H9 (cell line): Measurements from ENCODE around the gene MYO3A. TPM values are rescaled to one million over a fixed set of nuclear protein-coding genes. Genes with fewer than 3 reads are reported as not detected.

Experiments used
- DNase-seq: peaks from one replicate; pipeline ENCODE4 v3.0.0-alpha.2; 2017
- H2AFZ ChIP-seq: one replicate; pipeline ENCODE4 v1.6.1; 2013; ENCODE audit warnings: mild to moderate bottlenecking, low read length, control low read depth, moderate library complexity
- H2AK5ac ChIP-seq: 2 replicates; pipeline ENCODE4 v1.6.1; 2013; ENCODE audit warnings: low read length, control low read depth, mixed read lengths; ENCODE audit not compliant: insufficient read length
- H2BK120ac ChIP-seq: one replicate; pipeline ENCODE4 v1.6.1; 2013; ENCODE audit warnings: low read depth, mild to moderate bottlenecking, low read length, control low read depth, inconsistent platforms; ENCODE audit not compliant: poor library complexity, severe bottlenecking
- H2BK12ac ChIP-seq: 2 replicates; pipeline ENCODE4 v1.6.1; 2013; ENCODE audit warnings: low read length, control low read depth, mixed read lengths, low read depth; ENCODE audit not compliant: insufficient read length
- H2BK15ac ChIP-seq: 2 replicates; pipeline ENCODE4 v1.6.1; 2013; ENCODE audit warnings: low read depth, low read length, control low read depth
- H2BK20ac ChIP-seq: one replicate; pipeline ENCODE4 v1.6.1; 2013; ENCODE audit warnings: low read depth, mild to moderate bottlenecking, low read length, control low read depth, inconsistent platforms; ENCODE audit not compliant: poor library complexity, severe bottlenecking
- H2BK5ac ChIP-seq: 2 replicates; pipeline ENCODE4 v1.6.1; 2013; ENCODE audit warnings: low read length, control low read depth, mixed read lengths; ENCODE audit not compliant: insufficient read length
- H3K14ac ChIP-seq: 2 replicates; pipeline ENCODE4 v1.6.1; 2013; ENCODE audit warnings: low read length, control low read depth; ENCODE audit not compliant: insufficient read depth
- H3K18ac ChIP-seq: 2 replicates; pipeline ENCODE4 v1.6.1; 2013; ENCODE audit warnings: low read depth, mild to moderate bottlenecking, mixed read lengths, low read length, control low read depth; ENCODE audit not compliant: insufficient read length
- H3K23ac ChIP-seq: 2 replicates; pipeline ENCODE4 v1.6.1; 2013; ENCODE audit warnings: low read length, control low read depth, mixed read lengths, low read depth; ENCODE audit not compliant: insufficient read length
- H3K23me2 ChIP-seq: 2 replicates; pipeline ENCODE4 v1.6.1; 2013; ENCODE audit warnings: low read depth, mild to moderate bottlenecking, mixed read lengths, low read length, control low read depth; ENCODE audit not compliant: insufficient read length, poor library complexity, severe bottlenecking
- H3K27ac ChIP-seq: 2 replicates; pipeline ENCODE4 v1.5.1; 2013; ENCODE audit warnings: low read length, control low read depth, mixed read lengths, low read depth; ENCODE audit not compliant: insufficient read length
- H3K27me3 ChIP-seq: 2 replicates; pipeline ENCODE4 v1.6.1; 2013; ENCODE audit warnings: low read length, control low read depth, inconsistent platforms; ENCODE audit not compliant: insufficient read depth
- H3K4ac ChIP-seq: 2 replicates; pipeline ENCODE4 v1.6.1; 2013; ENCODE audit warnings: low read depth, mild to moderate bottlenecking, control low read depth, inconsistent platforms, low read length, moderate library complexity
- H3K4me1 ChIP-seq: 2 replicates; pipeline ENCODE4 v1.6.1; 2013; ENCODE audit warnings: low read length, control low read depth, inconsistent platforms; ENCODE audit not compliant: insufficient read depth
- H3K4me2 ChIP-seq: 2 replicates; pipeline ENCODE4 v1.6.1; 2013; ENCODE audit warnings: low read length, control low read depth, mixed read lengths; ENCODE audit not compliant: insufficient read length, insufficient read depth
- H3K56ac ChIP-seq: 2 replicates; pipeline ENCODE4 v1.6.1; 2013; ENCODE audit warnings: low read depth, mild to moderate bottlenecking, mixed read lengths, low read length, control low read depth; ENCODE audit not compliant: insufficient read length
- H3K79me1 ChIP-seq: 2 replicates; pipeline ENCODE4 v1.6.1; 2013; ENCODE audit warnings: low read depth, mild to moderate bottlenecking, moderate library complexity, low read length, control low read depth, inconsistent platforms; ENCODE audit not compliant: insufficient read depth, poor library complexity, severe bottlenecking
- H3K79me2 ChIP-seq: 2 replicates; pipeline ENCODE4 v1.6.1; 2013; ENCODE audit warnings: low read length, control low read depth, inconsistent platforms; ENCODE audit not compliant: insufficient read depth
- H3K9ac ChIP-seq: 2 replicates; pipeline ENCODE4 v1.6.1; 2013; ENCODE audit warnings: low read length, control low read depth, mixed read lengths; ENCODE audit not compliant: insufficient read length; ENCODE audit errors: extremely low read depth
- H3K9me3 ChIP-seq: one replicate; pipeline ENCODE4 v1.6.1; 2013; ENCODE audit warnings: low read depth, low read length, inconsistent platforms; ENCODE audit not compliant: control insufficient read depth
- H3T11ph ChIP-seq: one replicate; pipeline ENCODE4 v1.6.1; 2013; ENCODE audit warnings: mild to moderate bottlenecking, low read length, control low read depth, inconsistent platforms
- H4K20me1 ChIP-seq: one replicate; pipeline ENCODE4 v1.6.1; 2013; ENCODE audit not compliant: control insufficient read depth, insufficient read length, insufficient read depth
- H4K5ac ChIP-seq: 2 replicates; pipeline ENCODE4 v1.6.1; 2013; ENCODE audit warnings: low read depth, mild to moderate bottlenecking, mixed read lengths, low read length, control low read depth; ENCODE audit not compliant: insufficient read length
- H4K8ac ChIP-seq: replicated peaks from 2 replicates; pipeline ENCODE4 v1.6.1; 2013; ENCODE audit warnings: low read length, control low read depth, mixed read lengths, low read depth; ENCODE audit not compliant: insufficient read length
- H4K91ac ChIP-seq: 2 replicates; pipeline ENCODE4 v1.6.1; 2013; ENCODE audit warnings: low read depth, mild to moderate bottlenecking, moderate library complexity, mixed read lengths, low read length, control low read depth; ENCODE audit not compliant: insufficient read length
- H3K27ac Mint-ChIP-seq, 3 experiments: 2 replicates in 2 of 3; 3 replicates in 1 of 3; pipeline ENCODE4 v1.8.0; 2020 to 2021; ENCODE audit warnings: mixed read lengths in 3 of 3, mild to moderate bottlenecking in 1 of 3, moderate library complexity in 1 of 3
- H3K27me3 Mint-ChIP-seq: 2 replicates; pipeline ENCODE4 v1.8.0; 2021; ENCODE audit warnings: low read depth, mild to moderate bottlenecking, moderate library complexity, mixed read lengths
- H3K36me3 Mint-ChIP-seq, 3 experiments: 2 replicates in 2 of 3; 3 replicates in 1 of 3; pipeline ENCODE4 v1.8.0; 2020 to 2021; ENCODE audit warnings: low read depth in 3 of 3, mixed read lengths in 3 of 3; ENCODE audit not compliant: insufficient read depth in 1 of 3
- H3K4me1 Mint-ChIP-seq, 2 experiments: 2 replicates each; pipeline ENCODE4 v1.8.0; 2020; ENCODE audit warnings: mixed read lengths in 2 of 2
- H3K4me3 Mint-ChIP-seq, 2 experiments: 2 replicates in 1 of 2; 3 replicates in 1 of 2; pipeline ENCODE4 v1.8.0; 2020 to 2021; ENCODE audit warnings: mild to moderate bottlenecking in 2 of 2, mixed read lengths in 2 of 2, moderate library complexity in 1 of 2
- H3K9me3 Mint-ChIP-seq, 2 experiments: 2 replicates in 1 of 2; 3 replicates in 1 of 2; pipeline ENCODE4 v1.8.0; 2020; ENCODE audit warnings: mild to moderate bottlenecking in 2 of 2, mixed read lengths in 2 of 2, moderate library complexity in 1 of 2
- CTCF ChIP-seq: fragments of 200-600 bp; sonication (generic); conservative IDR thresholded peaks from 3 replicates; pipeline ENCODE4 v1.8.0; 2021; ENCODE audit warnings: antibody characterized with exemption, mild to moderate bottlenecking
- WGBS: extraction: QIAGEN DNeasy Blood & Tissue Kit; methylation state at CpG from one replicate; pipeline ENCODE4 v1.1.7; 2013; ENCODE audit warnings: missing lambda C conversion rate, low lambda C conversion rate, mixed read lengths; ENCODE audit not compliant: insufficient read length; ENCODE audit errors: extremely low coverage; 5-methylcytosine and 5-hydroxymethylcytosine counted together
- total RNA-seq: library from RNA; stranded (reverse); gene quantifications from 2 replicates; pipeline ENCODE4 v1.2.1, GENCODE V29; 2021

Gene MYO3A
- total RNA-seq, 1 experiment from 2014 or later = 4.3 TPM

- Histone ChIP-seq H3K14ac (no peak overlapping the region), H3K23me2 (no peaks in the 10 kb centered on the region), H3K4me2 (no peak overlapping the region), H3K9ac (no peak overlapping the region), H3K27ac (no peak overlapping the region), H2BK5ac (no peak overlapping the region), H3K18ac (no peak overlapping the region), H3K4ac (no peak overlapping the region), H4K20me1 (no peaks in the 10 kb centered on the region), H3K79me2 (no peaks in the 10 kb centered on the region), H2BK12ac (no peak overlapping the region), H4K5ac (no peak overlapping the region), H3K4me1 (no peaks in the 10 kb centered on the region), H3K56ac (no peak overlapping the region), H3K79me1 (no peaks in the 10 kb centered on the region), H2BK15ac (no peak overlapping the region), H3K23ac (no peak overlapping the region), H3K27me3 (no peaks in the 10 kb centered on the region), H3T11ph (no peak overlapping the region), H2AFZ (no peak overlapping the region), H4K91ac (no peak overlapping the region), H3K9me3 (no peaks in the 10 kb centered on the region), H2BK120ac (no peak overlapping the region), H4K8ac (no peak overlapping the region), H2AK5ac (no peak overlapping the region), H2BK20ac (no peak overlapping the region)
- no peak for DNase-seq
- no peak for TF ChIP-seq CTCF
- Mint-ChIP-seq H3K36me3 (no peaks in the 10 kb centered on the region; a peak in 1 of 7 replicates), H3K27me3 (no peaks in the 10 kb centered on the region), H3K27ac (no peak overlapping the region), H3K4me3 (no peak overlapping the region), H3K4me1 (peaks cover 9 to 12% of the 10 kb centered on the region in 2 experiments), H3K9me3 (no peaks in the 10 kb centered on the region)
- no CpG with 5 or more reads among the region's 5 CpGs for WGBS
Measured at GRCh38 chr10:26090026-26090425, 156.0 kb downstream of the MYO3A start.
